HepG2 (cell line): ENCODE results near the gene BCDIN3D. TPM values are rescaled to one million over a fixed set of nuclear protein-coding genes. Genes with fewer than 3 reads are reported as not detected.

ENCODE experiments used
- ATAC-seq: fragments of 200-7000 bp; cut with Tn5 transposase; 3 replicates; pipeline ENCODE4 v1.9.1; 2020; ENCODE audit warnings: mild to moderate bottlenecking, moderate library complexity
- BruUV-seq: library from RNA; stranded (reverse); fragments of 400-500 nt; replicated peaks from 2 replicates; lab custom pipeline; 2021; lab: Mats Ljungman, UMichigan
- CTCF ChIA-PET: fragments of 300-600 bp; formaldehyde crosslinking; extraction: SDS; loops from one replicate; lab custom pipeline; 2021; ENCODE audit warnings: low total read pairs, inconsistent platforms, low intra/inter-chr PET ratio; lab: Yijun Ruan, JAX
- POLR2A ChIA-PET: fragments of 350-600 bp; sonication (Branson Sonifier 250); formaldehyde crosslinking; loops from one replicate; lab custom pipeline; 2020; ENCODE audit warnings: antibody characterized with exemption, inconsistent platforms; lab: Yijun Ruan, JAX
- DNase-seq: peaks from one replicate; pipeline ENCODE4 v3.0.0-alpha.2; 2015; ENCODE audit warnings: low spot score
- FAIRE-seq: peaks from 3 replicates; lab custom pipeline; 2011; peaks lifted over from hg19 to GRCh38; lab: Jason Lieb, UNC
- H2AFZ ChIP-seq: one replicate; pipeline ENCODE4 v1.6.1; 2011; ENCODE audit warnings: low read length, inconsistent platforms
- H3K27ac ChIP-seq: fragments of 300-600 bp; 3 replicates; pipeline ENCODE4 v1.8.0; 2011; ENCODE audit warnings: mixed run types, mild to moderate bottlenecking, mixed read lengths, low read length, inconsistent platforms; ENCODE audit not compliant: insufficient read depth; ENCODE audit errors: extremely low read length
- H3K27me3 ChIP-seq, 2 experiments: fragments of 200-600 bp in 1 of 2; 2 replicates in 1 of 2; 3 replicates in 1 of 2; pipeline versions ENCODE4 v1.6.0 to v1.8.0; 2011; ENCODE audit warnings: low read length in 2 of 2, mild to moderate bottlenecking in 2 of 2, moderate library complexity in 2 of 2, inconsistent platforms in 1 of 2; ENCODE audit not compliant: insufficient read depth in 2 of 2, control insufficient read depth in 1 of 2
- H3K36me3 ChIP-seq, 2 experiments: fragments of 200-600 bp in 1 of 2; replicated peaks in 1 of 2; 2 replicates in 1 of 2; 3 replicates in 1 of 2; pipeline versions ENCODE4 v1.5.1 to v1.8.0; 2011; ENCODE audit warnings: low read length in 2 of 2, inconsistent platforms in 1 of 2; ENCODE audit not compliant: insufficient read depth in 2 of 2, control insufficient read depth in 1 of 2
- H3K4me1 ChIP-seq: 2 replicates; pipeline ENCODE4 v1.5.1; 2012; ENCODE audit warnings: low read length, inconsistent platforms; ENCODE audit not compliant: insufficient read depth
- H3K4me2 ChIP-seq: 2 replicates; pipeline ENCODE4 v1.6.0; 2011; ENCODE audit warnings: low read depth, low read length, inconsistent platforms
- H3K4me3 ChIP-seq, 3 experiments: fragments of 200-600 bp in 1 of 3; sonication (generic), shearing (Covaris generic) in 1 of 3; replicated peaks in 1 of 3; 2 replicates each; pipeline ENCODE4 v1.5.1; 2011 to 2016; ENCODE audit warnings: low read length in 3 of 3, inconsistent platforms in 2 of 3, low read depth in 2 of 3, mild to moderate bottlenecking in 2 of 3, control low read depth in 1 of 3, mixed read lengths in 1 of 3; ENCODE audit not compliant: insufficient read depth in 1 of 3
- H3K79me2 ChIP-seq: one replicate; pipeline ENCODE4 v1.6.1; 2011; ENCODE audit warnings: low read length, inconsistent platforms; ENCODE audit not compliant: insufficient read depth
- H3K9ac ChIP-seq: 2 replicates; pipeline ENCODE4 v1.6.0; 2011; ENCODE audit warnings: mild to moderate bottlenecking, low read depth, low read length, inconsistent platforms; ENCODE audit not compliant: insufficient read depth
- H3K9me3 ChIP-seq: 2 replicates; pipeline ENCODE4 v1.5.1; 2012; ENCODE audit warnings: mild to moderate bottlenecking, low read length
- H4K20me1 ChIP-seq: 2 replicates; pipeline ENCODE4 v1.6.0; 2011; ENCODE audit warnings: inconsistent platforms, mild to moderate bottlenecking, low read length, moderate library complexity; ENCODE audit not compliant: insufficient read depth
- HES4 ChIP-seq: sonication (generic); formaldehyde crosslinking; IDR thresholded peaks from 2 replicates; pipeline ENCODE4 v1.9.0; 2021; ENCODE audit warnings: mild to moderate bottlenecking, missing genetic modification reagents, borderline replicate concordance
- KDM2A ChIP-seq: sonication (generic); formaldehyde crosslinking; IDR thresholded peaks from 2 replicates; pipeline ENCODE4 v1.4.0; 2020; ENCODE audit warnings: low read depth, missing genetic modification reagents, borderline replicate concordance
- YEATS4 ChIP-seq: sonication (generic); formaldehyde crosslinking; IDR thresholded peaks from 2 replicates; pipeline ENCODE4 v1.4.0; 2020; ENCODE audit warnings: missing genetic modification reagents, borderline replicate concordance
- ZBTB38 ChIP-seq: sonication (generic); formaldehyde crosslinking; IDR thresholded peaks from 2 replicates; pipeline ENCODE4 v1.5.1; 2020; ENCODE audit warnings: mild to moderate bottlenecking, missing genetic modification reagents
- ZNF10 ChIP-seq: sonication (generic); formaldehyde crosslinking; IDR thresholded peaks from 2 replicates; pipeline ENCODE4 v1.4.0; 2020; ENCODE audit warnings: mild to moderate bottlenecking, low read depth, missing genetic modification reagents, borderline replicate concordance
- ZNF33B ChIP-seq: sonication (generic); formaldehyde crosslinking; IDR thresholded peaks from 2 replicates; pipeline ENCODE4 v1.5.1; 2020; ENCODE audit warnings: mild to moderate bottlenecking, missing genetic modification reagents
- ZNF430 ChIP-seq: sonication (generic); formaldehyde crosslinking; IDR thresholded peaks from 2 replicates; pipeline ENCODE4 v1.9.0; 2021; ENCODE audit warnings: mild to moderate bottlenecking, missing genetic modification reagents
- ZNF572 ChIP-seq: sonication (generic); formaldehyde crosslinking; IDR thresholded peaks from 2 replicates; pipeline ENCODE4 v1.5.1; 2020; ENCODE audit warnings: mild to moderate bottlenecking, missing genetic modification reagents
- ZNF589 ChIP-seq: sonication (generic); formaldehyde crosslinking; conservative IDR thresholded peaks from 2 replicates; pipeline ENCODE4 v1.8.0; 2022; ENCODE audit warnings: mild to moderate bottlenecking, moderate library complexity, missing genetic modification reagents
- ZNF724P ChIP-seq: sonication (generic); formaldehyde crosslinking; IDR thresholded peaks from 2 replicates; pipeline ENCODE4 v1.8.0; 2022; ENCODE audit warnings: missing genetic modification reagents, borderline replicate concordance
- ZNF773 ChIP-seq: sonication (generic); formaldehyde crosslinking; IDR thresholded peaks from 2 replicates; pipeline ENCODE4 v1.4.0; 2020; ENCODE audit warnings: missing genetic modification reagents, borderline replicate concordance
- WGBS: methylation state at CpG from one replicate; pipeline ENCODE4 v1.1.6; 2017; ENCODE audit warnings: low lambda C conversion rate; 5-methylcytosine and 5-hydroxymethylcytosine counted together
- in situ Hi-C: cut with HindIII; loops from 2 replicates; pipeline ENCODE4 v1.10.0; 2017; ENCODE audit warnings: low pct_unique_long_range_greater_than_20kb; ENCODE audit not compliant: extremely low pct_ligation_motif_present
- intact Hi-C: fragments of 100-400 bp; cut with micrococcal nuclease; formaldehyde crosslinking; loops from one replicate; pipeline ENCODE4 v1.10.0; 2022; ENCODE audit not compliant: unreplicated experiment
- polyA plus RNA-seq, 8 experiments: library from polyadenylated mRNA; depleted of rRNA in 3 of 8; stranded (reverse) in 7 of 8; unstranded in 1 of 8; fragments of >200 nt; fragmentation: Illumina TruSeq in 4 of 8; extraction: Trizol in 4 of 8; gene quantifications; 2 replicates each; pipeline versions ENCODE4 v1.2.1 to v1.2.3, GENCODE V29; 2011 to 2016; ENCODE audit warnings: low read depth in 4 of 8, missing spikeins in 1 of 8, mixed read lengths in 1 of 8; ENCODE audit not compliant: insufficient read depth in 1 of 8
- total RNA-seq, 5 experiments: library from RNA; depleted of rRNA; stranded (reverse); fragments of >200 nt; fragmentation: Illumina TruSeq; extraction: Trizol; gene quantifications; 2 replicates each; pipeline ENCODE4 v1.2.3, GENCODE V29; 2016; ENCODE audit warnings: low read depth in 1 of 5
- TF ChIP-seq, protein P1 (sequence below): sonication (generic); formaldehyde crosslinking; IDR thresholded peaks from one replicate; pipeline ENCODE4 v1.5.1; 2020; ENCODE audit warnings: mild to moderate bottlenecking, missing genetic modification reagents; ENCODE audit errors: not compliant biosample characterization
- TF ChIP-seq, protein P2 (sequence below): sonication (generic); formaldehyde crosslinking; IDR thresholded peaks from 2 replicates; pipeline ENCODE4 v1.4.0; 2020; ENCODE audit warnings: missing genetic modification reagents, borderline replicate concordance

Gene BCDIN3D
- total and polyA plus RNA-seq, 2 of the 13 experiments (the other 11 are each of a cell fraction or from before 2014, with no cell fraction given): 2.2 to 2.5 TPM

DNA sequence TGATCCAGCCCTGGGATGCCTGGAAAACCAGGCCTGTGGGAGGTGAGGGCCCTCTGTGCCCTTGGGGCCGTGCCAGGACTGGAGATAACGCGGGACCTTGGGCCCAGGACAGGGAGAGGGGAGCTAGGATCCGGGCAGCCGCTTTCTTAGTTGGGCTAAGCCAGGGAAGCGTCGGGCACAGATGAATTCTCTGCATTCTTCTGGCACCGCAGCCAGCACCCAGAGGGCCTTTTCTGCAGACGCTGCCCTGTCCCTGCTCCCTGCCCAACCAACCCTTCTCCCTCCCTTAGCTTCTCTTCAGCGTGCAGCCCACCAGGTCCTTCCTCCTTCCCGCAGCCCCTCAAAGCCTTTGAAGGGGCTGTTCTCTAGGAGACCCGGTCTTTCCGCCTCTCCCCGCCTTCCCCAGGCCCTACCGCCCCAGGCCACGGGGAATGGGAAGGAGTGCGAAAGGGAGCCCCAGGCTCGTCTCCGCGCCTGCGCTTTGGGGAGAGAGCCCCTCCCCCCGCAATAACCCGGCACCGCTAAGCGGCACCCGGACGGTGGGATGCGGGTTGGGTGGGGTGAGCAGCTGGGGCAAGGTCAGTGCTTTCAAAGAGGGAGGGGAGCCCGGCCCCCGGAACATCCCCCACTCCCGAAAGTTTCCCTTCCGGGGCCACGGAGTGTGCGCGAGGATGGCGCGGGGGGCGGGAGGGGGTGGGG, 15.4 kb downstream of the BCDIN3D start:
- peak; percentile 71 for DNase-seq
- TF ChIP-seq KDM2A (CRISPR knock-in tag) (peak; percentile 46; the same call in 1 of the 2 replicates), ZNF773 (no peak), HES4 (CRISPR knock-in tag) (peak; percentile 76; the same call in 1 of the 2 replicates), ZNF572 (CRISPR knock-in tag) (0 out of 2 replicates have a peak, but pooled peaks have one; percentile 75), ZNF10 (CRISPR knock-in tag) (no peak), ZNF33B (CRISPR knock-in tag) (peak; percentile 27; the same call in 1 of the 2 replicates), YEATS4 (CRISPR knock-in tag) (0 out of 2 replicates have a peak, but pooled peaks have one; percentile 45), ZNF430 (CRISPR knock-in tag) (peak; percentile 55; the same call in 1 of the 2 replicates), ZNF724P (CRISPR knock-in tag) (0 out of 2 replicates have a peak, but pooled peaks have one; percentile 32), ZNF589 (0 out of 2 replicates have a peak, but pooled peaks have one; percentile 38), ZBTB38 (CRISPR knock-in tag) (peak; percentile 63; the same call in 1 of the 2 replicates)
- TF ChIP-seq, protein P1, sequence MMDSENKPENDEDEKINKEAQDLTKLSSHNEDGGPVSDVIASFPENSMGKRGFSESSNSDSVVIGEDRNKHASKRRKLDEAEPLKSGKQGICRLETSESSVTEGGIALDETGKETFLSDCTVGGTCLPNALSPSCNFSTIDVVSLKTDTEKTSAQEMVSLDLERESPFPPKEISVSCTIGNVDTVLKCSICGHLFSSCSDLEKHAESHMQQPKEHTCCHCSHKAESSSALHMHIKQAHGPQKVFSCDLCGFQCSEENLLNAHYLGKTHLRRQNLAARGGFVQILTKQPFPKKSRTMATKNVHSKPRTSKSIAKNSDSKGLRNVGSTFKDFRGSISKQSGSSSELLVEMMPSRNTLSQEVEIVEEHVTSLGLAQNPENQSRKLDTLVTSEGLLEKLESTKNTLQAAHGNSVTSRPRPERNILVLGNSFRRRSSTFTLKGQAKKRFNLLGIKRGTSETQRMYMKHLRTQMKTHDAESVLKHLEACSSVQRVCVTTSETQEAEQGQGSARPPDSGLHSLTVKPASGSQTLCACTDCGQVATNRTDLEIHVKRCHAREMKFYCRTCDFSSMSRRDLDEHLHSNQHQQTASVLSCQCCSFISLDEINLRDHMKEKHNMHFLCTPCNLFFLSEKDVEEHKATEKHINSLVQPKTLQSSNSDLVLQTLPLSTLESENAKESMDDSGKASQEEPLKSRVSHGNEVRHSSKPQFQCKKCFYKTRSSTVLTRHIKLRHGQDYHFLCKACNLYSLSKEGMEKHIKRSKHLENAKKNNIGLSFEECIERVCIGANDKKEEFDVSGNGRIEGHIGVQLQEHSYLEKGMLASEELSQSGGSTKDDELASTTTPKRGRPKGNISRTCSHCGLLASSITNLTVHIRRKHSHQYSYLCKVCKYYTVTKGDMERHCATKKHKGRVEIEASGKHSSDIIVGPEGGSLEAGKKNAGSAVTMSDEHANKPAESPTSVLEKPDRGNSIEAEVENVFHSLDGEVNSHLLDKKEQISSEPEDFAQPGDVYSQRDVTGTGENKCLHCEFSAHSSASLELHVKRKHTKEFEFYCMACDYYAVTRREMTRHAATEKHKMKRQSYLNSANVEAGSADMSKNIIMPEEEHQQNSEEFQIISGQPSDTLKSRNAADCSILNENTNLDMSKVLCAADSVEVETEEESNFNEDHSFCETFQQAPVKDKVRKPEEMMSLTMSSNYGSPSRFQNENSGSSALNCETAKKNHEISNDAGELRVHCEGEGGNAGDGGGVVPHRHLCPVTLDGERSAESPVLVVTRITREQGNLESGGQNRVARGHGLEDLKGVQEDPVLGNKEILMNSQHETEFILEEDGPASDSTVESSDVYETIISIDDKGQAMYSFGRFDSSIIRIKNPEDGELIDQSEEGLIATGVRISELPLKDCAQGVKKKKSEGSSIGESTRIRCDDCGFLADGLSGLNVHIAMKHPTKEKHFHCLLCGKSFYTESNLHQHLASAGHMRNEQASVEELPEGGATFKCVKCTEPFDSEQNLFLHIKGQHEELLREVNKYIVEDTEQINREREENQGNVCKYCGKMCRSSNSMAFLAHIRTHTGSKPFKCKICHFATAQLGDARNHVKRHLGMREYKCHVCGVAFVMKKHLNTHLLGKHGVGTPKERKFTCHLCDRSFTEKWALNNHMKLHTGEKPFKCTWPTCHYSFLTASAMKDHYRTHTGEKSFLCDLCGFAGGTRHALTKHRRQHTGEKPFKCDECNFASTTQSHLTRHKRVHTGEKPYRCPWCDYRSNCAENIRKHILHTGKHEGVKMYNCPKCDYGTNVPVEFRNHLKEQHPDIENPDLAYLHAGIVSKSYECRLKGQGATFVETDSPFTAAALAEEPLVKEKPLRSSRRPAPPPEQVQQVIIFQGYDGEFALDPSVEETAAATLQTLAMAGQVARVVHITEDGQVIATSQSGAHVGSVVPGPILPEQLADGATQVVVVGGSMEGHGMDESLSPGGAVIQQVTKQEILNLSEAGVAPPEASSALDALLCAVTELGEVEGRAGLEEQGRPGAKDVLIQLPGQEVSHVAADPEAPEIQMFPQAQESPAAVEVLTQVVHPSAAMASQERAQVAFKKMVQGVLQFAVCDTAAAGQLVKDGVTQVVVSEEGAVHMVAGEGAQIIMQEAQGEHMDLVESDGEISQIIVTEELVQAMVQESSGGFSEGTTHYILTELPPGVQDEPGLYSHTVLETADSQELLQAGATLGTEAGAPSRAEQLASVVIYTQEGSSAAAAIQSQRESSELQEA (CRISPR knock-in tag): peak; percentile 30
- TF ChIP-seq, protein P2, sequence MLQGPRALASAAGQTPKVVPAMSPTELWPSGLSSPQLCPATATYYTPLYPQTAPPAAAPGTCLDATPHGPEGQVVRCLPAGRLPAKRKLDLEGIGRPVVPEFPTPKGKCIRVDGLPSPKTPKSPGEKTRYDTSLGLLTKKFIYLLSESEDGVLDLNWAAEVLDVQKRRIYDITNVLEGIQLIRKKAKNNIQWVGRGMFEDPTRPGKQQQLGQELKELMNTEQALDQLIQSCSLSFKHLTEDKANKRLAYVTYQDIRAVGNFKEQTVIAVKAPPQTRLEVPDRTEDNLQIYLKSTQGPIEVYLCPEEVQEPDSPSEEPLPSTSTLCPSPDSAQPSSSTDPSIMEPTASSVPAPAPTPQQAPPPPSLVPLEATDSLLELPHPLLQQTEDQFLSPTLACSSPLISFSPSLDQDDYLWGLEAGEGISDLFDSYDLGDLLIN (CRISPR knock-in tag): no peak

More for the DNA sequence above, 15.4 kb downstream of the BCDIN3D start:
- H2AFZ ChIP-seq: no peak overlapping the region
- H3K79me2 ChIP-seq: peaks cover 22% of the 10 kb centered on the region
- 2% methylated on average over 13 of the region's 38 CpGs for WGBS
- intact Hi-C loops (no loop called here), in situ Hi-C loops (loop anchor here (5.0 kb wide), 1 partner anchor 35 kb away; no protein-coding TSS in a partner anchor)
- peak overlapping the region; percentile 83 for H3K4me2 ChIP-seq
- no peak for FAIRE-seq
- ATAC-seq: peak; percentile 72
- H3K27me3 ChIP-seq: no peaks in the 10 kb centered on the region; a peak in 1 of 5 replicates
- ChIA-PET CTCF (no interaction called here), POLR2A (interaction anchor here (0.7 to 3.8 kb wide), 13 partner anchors 11 to 696 kb away, joined by 3 to 39 read pairs (median 5); partner anchors contain the start of genes BCDIN3D, PRPF40B, TMBIM6 and TUBA1B)
- H3K27ac ChIP-seq: peak overlapping the region; percentile 84
- BruUV-seq: no TSS peak
- peak overlapping the region; percentile 83 for H3K9ac ChIP-seq
- H3K4me3 ChIP-seq: peak overlapping the region; percentile 66 to 94 (median 90)
- no peaks in the 10 kb centered on the region for H3K9me3 ChIP-seq
- H3K4me1 ChIP-seq: peaks cover 67% of the 10 kb centered on the region
- peaks cover 11% of the 10 kb centered on the region for H4K20me1 ChIP-seq
- peaks cover 0 to 4% of the 10 kb centered on the region in 2 experiments; a peak in 1 of 5 replicates for H3K36me3 ChIP-seq
